Placental pericyte (primary cell): ENCODE data around the gene C1QC. TPM values are rescaled to one million over a fixed set of nuclear protein-coding genes. Genes with fewer than 3 reads are reported as not detected.

Source experiments
- small RNA-seq: library from RNA; depleted of rRNA; stranded (forward); fragments of <200 nt; gene quantifications from one replicate; pipeline ENCODE3, GENCODE V24; 2012; ENCODE audit warnings: low replicate concordance
- total RNA-seq: library from RNA; depleted of rRNA; stranded (reverse); fragments of >200 nt; gene quantifications from 2 replicates; pipeline ENCODE4 v1.2.3, GENCODE V29; 2012

C1QC gene
- 1.0 TPM in 1 of 2 replicates, not detected in the other for total RNA-seq

GRCh38 chr1:22643381-22643780 is at the start of gene C1QC:
TSS of gene C1QC (plus strand) at chr1:22643633. CDS start at chr1:22644024, 391 bp downstream.

GRCh38 chr1:22636353-22636752 is 7.1 kb upstream of the C1QC start, which contains the start of gene C1QA:
TSS of gene C1QA (plus strand) at chr1:22636628. CDS start at chr1:22637617, 989 bp downstream.

GRCh38 chr1:22652881-22653316 is 9.5 kb downstream of the C1QC start, which contains the start of gene C1QB:
TSS of gene C1QB (plus strand) at chr1:22653236. CDS start at chr1:22659463, 6,227 bp downstream.

Small RNA genes within 50 kb of the gene (small RNA-seq; reads per million reads assigned to genes)
- gene MIR6127 = not detected

Other genes starting within 250 kb of the C1QC start
- 12.0 and 16.9 TPM in 2 replicates for gene ZBTB40, start 191.8 kb upstream of the C1QC start, total RNA-seq
- not detected in 2 replicates for gene EPHA8, start 80.1 kb upstream of the C1QC start, total RNA-seq
- 0.57 TPM in 1 of 2 replicates, not detected in the other for gene C1QA, start 7.0 kb upstream of the C1QC start, total RNA-seq
- gene C1QB, start 9.6 kb downstream of the C1QC start, total RNA-seq = 1.0 TPM in 1 of 2 replicates, not detected in the other
- gene EPHB2, start 67.2 kb downstream of the C1QC start, total RNA-seq = 72.0 and 123 TPM in 2 replicates